HG03108 (cell line): Measurements from ENCODE around the gene HYKK.
"Not testable (repeated sequence)": the region's sequence is repeated elsewhere in the genome, so short reads cannot be mapped to it uniquely, and the experiment has no call there.

ENCODE experiments used
- ATAC-seq: cut with Tn5 transposase; IDR thresholded peaks from one replicate; pipeline ENCODE4 v1.9.1; 2021; ENCODE audit warnings: moderate library complexity; ENCODE audit not compliant: unreplicated experiment

Gene HYKK, protein sequence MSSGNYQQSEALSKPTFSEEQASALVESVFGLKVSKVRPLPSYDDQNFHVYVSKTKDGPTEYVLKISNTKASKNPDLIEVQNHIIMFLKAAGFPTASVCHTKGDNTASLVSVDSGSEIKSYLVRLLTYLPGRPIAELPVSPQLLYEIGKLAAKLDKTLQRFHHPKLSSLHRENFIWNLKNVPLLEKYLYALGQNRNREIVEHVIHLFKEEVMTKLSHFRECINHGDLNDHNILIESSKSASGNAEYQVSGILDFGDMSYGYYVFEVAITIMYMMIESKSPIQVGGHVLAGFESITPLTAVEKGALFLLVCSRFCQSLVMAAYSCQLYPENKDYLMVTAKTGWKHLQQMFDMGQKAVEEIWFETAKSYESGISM

DNA sequence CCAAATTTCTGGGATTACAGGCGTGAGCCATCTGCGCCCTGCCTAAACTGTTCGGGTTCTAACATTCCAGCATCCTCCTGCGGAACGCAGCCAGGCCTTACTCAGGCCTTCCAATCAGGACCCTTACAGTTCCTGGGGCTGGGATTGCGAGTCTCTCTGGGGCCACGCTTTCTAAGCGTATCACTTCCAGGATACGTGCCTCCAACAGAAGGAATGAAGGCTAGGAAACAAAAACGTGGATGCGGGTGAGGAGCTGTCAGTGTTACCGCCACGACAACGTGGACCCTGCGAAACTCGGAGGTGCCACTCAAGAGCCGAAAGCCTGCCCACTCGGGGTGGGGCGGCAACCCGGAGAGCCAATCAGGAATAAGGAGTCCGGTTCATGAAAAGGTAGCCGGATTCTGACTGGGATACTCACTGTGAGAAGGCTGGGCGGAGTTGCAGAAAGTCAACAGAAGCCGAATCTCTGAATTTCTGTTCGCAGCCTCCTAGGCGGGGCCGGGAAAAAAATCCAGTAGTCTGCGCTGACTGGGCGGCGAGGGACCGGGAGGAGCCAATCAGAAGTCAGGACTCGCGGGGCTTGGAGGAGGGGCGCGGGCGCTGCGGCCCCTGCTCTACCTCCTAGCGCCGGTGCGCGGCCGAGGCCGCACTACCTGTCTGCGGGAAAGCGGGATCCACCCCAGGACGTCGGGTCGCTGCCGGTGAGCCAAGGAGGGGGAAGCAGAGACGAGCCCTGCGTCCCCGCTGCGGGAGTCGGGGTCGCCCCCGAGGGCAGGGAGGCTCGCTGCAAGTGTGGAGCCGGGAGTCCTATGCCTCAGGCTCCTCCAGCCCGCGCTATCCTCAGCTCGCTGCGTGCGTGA is at the start of gene HYKK:
Gene HYKK (plus strand): TSS at position 607 of the 860 bp plus-strand sequence. CDS start 5,512 bp downstream, outside the sequence.
- peak; percentile 84 for ATAC-seq

DNA sequence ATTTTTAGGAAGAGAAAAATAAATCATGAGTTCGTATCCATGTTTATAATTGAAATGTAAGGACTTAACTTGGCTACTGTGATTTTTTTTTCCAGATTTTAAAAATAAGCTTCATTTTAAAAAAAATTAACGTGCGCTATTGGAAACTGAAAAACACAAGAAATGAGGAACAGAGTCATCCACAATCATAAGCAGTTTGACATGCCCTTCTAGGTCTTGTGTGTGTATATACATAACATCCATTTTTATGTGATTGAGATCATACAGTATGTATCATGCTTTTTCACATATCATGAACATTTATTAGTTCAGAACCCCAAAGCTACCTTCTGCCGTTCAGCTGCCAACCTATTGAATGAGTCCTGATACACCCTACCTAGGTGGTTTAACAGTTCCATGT is 46.6 kb upstream of the HYKK start:
- no peak for ATAC-seq

DNA sequence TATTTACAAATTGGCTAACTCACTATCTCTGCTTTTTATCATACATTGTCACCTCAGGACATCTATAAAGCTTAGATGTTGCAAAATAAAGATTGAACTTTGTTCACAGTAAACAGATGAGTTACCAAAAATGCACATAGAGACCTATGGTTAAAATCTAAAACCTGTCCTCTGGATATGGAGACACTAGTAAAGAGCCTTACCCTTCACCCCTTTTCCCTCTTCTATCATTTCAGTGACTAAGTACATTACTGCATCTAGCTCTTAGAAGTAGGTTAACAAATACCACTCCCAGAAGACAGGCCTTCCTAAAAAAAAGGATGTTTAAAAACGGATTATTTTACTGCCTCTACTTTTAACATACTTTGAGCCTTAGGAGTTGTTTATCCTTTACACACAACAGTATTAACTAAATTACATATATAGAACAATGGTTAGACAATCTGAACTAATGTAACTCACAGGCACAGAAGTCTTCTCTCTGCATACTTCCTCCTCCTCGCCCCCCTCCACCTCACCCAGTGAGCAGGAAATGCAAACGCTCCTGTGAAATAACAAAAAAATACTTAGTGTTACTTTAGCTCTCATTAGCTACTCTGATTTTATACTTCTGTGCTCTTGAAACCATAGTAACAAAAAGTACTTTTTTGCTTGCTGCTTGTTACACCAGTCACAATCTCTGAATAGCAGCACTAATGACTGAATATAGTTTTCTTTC is 46.0 kb upstream of the HYKK start:
- ATAC-seq: no peak

DNA sequence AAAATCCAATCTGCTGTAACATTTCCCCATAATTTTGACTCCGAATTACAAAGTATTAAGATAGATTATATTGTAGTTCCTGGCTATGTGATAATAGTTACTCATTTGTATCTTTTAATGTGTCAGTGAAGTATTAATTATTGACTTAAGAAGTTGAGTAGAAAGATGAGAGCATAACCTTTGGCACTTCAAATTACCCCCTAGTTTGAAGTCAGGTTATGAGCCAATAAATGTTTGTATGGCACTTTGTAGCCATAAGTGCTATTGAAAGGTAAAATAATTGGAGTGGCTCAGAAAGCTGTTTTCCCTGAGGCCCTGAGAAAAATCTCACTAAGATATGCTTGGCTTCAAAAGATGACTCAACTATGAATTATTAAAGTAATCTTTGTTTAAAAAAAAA is 38.3 kb upstream of the HYKK start:
- ATAC-seq: no peak

DNA sequence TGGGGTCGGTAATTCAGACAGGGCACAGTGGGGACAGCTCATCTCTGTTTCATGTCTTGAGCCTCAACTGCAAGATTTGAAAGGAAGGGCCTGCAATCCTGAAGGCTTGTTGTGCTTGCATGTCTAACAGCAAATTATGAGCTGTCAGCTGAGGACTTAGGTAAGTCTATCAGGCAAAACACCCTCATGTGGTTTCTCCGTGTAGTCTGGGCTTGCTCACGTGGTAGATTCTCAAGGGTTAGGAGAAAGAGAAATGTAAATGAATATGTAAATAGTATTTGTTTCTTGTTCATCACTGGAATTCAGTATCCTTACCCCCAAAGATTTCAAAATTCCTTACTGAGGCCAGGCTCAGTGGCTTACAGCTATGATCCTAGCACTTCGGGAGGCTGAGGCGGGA is 30.1 kb upstream of the HYKK start:
- no peak for ATAC-seq

DNA sequence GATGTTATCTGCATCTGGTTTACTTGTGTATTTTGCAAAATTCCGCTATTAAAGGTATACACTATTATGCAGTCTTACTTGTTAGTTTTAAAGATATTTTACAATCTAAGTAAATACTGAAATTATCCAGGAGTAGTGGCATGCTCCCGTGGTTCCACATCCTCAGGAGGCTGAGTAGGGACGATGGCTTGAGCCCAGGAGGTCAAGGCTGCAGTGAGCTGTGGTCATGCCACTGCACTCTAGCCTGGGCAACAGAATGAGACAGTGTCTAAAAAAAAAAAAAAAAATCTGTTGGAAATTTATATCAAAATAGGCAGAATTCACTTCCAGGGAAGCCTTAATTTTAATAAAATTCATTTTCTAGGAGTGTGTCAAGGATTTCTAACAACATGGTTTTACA is 27.7 kb upstream of the HYKK start:
- ATAC-seq: no peak

DNA sequence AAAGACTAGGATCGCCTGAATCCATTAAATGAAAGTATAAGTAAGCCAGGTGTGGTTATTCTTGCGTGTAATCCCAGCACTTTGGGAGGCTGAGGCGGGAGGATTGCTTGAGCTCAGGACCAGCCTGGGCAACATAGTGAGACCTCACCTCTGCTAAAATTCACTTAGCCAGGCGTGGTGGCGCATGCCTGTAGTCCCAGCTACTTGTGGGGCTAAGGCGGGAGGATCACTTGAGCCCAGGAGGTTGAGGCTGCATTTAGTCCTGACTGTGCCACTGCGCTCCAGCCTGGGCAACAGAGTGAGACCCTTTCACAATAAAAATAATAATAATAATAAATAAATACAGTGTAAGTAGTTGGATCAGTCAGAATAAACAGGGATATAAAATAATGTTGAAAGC is 25.5 kb upstream of the HYKK start:
- no peak for ATAC-seq

DNA sequence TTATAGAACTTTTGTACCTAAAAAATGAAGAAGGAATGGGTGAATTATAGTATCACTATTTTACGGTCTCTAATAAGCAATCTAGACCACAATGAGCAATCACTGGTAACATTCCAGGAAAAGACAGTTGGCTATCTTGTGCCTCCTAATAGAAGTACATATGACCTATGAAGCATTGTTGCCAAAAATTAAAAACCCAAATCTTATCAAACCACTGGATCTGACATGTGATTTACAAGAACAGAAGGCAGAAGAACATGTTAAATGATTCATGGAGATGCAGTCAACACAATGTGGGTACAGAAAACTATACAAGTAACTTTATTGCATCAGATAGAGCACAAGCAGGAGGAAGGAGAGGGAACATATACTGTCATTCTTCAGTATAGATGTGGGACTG is 14.5 kb upstream of the HYKK start:
- ATAC-seq: no peak

DNA sequence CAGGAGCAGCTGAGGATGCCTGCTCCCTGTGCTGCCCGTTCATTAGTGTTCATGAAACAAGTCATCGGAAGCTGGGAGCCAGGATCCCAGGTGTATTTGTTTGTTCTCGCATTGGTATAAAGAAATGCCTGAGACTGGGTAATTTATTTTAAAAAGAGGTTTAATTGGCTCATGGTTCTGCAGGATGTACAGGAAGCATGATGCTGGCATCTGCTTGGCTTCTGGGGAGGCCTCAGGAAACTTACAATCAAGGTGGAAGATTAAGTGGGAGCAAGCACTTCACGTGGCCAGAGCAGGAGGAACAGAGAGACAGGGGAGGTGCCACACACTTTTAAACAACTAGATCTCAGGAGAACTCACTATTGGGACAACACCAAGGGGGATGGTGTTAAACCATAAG is 5.5 kb upstream of the HYKK start:
- ATAC-seq: no peak

DNA sequence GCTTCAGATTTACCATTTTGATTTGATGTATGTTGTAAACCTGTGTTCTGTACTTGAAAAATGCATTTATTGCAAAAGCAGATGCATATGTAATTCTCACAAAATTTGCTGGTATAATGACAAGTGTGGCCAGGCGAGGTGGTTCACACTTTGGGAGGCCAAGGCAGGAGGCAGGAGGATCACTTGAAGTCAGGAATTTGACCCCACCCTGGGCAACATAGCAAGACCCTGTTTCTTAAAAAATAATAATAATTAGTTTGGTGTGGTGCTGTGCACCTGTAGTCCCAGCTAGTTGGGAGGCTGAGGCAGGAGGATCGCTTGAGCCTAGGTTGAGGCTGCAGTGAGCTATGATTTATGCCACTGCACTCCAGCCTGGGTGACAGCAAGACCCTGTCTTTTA is 4.7 kb upstream of the HYKK start:
- no peak for ATAC-seq

DNA sequence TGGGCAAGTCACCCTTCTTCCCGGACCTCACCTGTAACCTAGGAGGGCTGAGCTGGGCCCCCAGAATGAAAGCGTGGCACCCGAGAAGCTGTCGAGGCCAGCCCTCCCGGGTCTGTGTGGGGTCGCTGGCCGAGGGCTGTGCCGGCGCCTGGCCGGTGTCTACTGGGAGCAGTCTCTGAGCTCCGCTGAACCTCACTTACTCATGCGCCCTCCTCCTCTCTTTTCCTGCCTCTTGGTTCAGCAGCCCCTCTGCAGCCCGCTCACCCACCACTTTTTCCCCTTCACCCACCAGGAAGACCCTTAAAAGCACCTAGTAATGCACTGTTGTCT is 419 bp downstream of the HYKK start:
- no peak for ATAC-seq

DNA sequence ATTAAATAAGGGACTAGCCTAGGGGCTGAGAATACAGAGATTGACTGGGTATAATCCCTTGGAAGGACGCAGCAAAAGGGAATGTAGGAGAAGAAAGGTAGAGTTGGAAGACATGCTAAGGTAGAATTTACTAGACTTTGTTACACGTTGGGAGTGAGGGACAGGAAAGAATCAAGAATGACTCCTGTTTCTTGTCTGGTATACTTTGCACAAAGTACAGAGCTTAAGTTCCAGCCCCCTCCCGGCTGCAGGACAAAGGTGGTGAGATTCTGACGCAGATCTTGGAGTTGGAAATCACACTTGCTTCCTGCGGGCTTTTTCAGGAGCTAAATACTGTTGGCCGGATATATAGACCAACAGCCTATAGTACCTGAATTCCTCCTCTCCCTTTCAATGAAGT is 895 bp downstream of the HYKK start:
- no peak for ATAC-seq

DNA sequence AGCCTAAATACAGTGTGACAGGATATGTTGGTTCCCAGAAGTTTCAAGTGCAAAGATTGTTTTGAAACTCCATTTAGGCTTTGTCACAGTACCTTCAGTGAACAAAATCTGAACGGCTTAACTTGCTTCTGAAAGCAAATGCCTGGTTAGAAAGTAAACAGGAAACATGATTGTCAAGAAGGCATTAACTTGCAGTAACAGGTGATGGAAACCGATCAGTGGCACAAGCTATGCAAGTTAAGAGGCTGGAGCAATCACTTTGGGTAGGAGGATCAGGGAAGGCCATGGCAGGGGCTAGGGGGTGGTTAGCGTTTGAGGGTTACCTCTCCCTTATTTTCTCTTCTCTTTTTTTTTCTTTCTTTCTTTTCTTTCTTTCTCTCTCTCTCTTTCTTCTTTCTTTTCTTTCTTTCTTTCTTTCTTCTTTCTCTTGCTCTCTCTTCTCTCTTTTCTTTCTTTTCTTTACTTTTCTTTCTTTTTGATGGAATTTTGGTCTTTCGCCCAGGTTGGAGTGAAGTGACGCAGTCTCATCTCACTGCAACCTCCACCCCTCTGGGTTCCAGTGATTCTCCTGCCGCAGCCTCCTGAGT is 2.4 kb downstream of the HYKK start:
- ATAC-seq: no peak

DNA sequence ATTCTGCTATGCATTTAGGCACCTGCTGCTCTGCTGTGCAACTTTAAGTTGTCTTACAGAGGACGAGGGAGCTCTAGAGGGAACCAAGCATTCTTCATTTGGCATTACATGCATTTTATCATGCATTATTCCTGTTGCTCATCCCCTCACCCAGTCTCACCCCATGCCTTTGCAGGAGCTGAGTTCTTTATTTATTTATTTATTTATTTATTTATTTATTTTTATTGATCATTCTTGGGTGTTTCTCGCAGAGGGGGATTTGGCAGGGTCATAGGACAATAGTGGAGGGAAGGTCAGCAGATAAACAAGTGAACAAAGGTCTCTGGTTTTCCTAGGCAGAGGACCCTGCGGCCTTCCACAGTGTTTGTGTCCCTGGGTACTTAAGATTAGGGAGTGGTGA is 12.7 kb downstream of the HYKK start:
- ATAC-seq: not testable (repeated sequence)

DNA sequence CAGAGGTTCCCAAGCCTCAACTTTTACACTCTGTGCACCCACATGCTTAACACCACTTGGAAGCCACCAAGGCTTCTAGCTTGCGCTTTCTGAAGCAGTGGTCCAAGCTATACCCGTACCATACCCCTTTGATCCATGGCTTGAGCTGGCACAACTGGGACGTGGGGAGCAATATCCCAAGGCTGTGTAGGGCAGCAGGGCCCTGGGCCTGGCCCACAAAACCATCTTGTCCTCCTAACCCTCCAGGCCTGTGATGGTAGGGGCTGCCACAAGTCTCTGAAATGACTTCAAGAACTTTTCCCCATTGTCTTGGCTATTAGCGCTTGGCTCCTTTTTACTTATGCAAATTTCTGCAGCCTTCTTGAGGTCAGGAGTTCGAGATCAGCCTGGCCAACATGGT is 16.9 kb downstream of the HYKK start:
- no peak for ATAC-seq

DNA sequence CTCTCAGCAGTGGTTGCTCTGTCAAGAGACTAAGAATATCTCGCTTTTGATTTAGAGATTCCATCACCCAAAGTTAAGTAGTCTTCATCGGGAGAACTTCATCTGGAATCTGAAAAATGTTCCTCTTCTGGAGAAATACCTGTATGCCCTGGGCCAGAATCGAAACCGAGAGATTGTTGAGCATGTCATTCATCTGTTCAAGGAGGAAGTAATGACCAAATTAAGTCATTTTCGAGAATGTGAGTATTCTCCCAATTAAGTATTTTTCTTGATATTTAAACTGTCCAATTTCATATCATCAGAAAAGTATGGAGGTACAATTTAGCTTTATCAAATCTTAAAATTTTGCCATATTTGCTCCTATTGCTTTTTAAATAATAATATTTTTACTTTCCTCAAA is 19.9 kb downstream of the HYKK start:
- ATAC-seq: no peak

DNA sequence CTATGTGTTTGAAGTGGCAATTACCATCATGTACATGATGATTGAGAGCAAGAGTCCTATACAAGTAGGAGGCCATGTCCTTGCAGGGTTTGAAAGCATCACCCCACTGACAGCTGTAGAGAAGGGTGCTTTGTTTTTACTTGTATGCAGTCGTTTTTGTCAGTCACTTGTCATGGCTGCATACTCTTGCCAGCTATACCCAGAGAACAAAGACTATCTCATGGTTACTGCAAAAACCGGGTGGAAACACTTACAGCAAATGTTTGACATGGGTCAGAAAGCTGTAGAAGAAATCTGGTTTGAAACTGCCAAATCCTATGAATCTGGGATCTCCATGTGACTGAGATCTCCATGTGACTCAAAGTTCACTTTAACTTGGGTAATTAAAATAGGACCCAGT is 26.0 kb downstream of the HYKK start:
- ATAC-seq: no peak

DNA sequence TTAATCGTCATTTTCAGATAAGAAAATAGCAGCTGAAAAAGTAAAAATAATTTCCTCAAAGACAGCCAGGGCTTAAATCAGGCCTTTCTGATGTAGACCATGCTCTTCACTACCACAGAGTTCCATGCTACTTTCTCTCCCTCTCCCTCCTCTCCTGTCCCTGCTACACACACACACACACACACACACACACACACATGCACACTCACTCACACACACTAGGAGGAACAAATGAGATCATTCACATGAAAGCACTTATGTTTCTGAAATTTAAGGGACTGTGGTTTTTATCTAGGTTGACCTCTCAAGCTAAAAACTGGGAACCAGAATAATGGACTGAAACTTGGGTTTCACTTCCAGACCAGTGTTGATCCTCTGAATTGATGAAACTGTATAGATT is 28.8 kb downstream of the HYKK start:
- no peak for ATAC-seq

DNA sequence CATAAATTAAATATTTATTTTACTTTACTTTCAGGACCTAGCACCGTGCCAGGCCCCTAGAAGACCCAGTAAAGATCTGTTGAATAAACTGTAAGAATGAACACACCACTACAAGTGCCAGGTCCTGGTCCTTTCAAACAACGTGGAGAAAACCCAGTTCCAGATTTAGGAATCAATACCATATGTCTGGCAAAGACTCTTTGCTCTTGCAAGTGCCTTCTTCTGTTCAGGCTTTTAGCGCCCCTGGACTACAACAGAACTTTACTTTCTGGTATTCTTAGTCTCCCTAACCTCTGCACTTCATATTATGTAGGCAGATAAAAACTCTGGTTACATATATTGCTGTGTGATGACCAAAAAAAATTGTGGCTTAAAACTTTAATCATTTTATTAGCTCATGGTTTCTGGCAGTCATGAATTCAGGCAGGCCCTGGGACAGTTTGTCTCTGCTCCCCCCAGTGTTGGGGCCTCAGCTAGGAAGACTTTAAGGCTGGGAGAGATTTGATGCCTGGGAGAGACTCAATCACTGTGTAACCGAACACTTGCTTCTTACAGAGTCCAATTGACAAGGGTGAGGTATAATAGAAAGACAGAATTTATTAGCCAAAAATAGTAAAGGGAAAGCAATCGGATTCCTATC is 30.0 kb downstream of the HYKK start:
- ATAC-seq: no peak

DNA sequence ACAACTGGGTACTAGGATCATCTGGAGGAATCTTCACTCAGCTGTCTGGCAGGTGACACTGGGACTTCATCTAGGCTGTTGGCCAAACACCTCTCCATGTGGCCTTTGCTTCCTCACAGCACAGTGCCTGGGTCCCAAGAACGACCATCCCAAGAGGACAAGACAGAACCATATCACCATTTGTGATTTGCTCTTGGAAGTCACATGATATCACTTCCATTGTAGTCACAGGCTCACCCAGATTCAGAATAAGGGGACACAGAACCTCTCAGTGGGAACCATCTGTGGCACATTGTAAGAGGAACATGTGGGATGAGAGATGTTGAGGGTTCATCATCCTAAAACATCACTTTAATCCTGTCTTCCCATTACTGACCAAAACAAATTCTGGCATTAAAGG is 31.0 kb downstream of the HYKK start:
- no peak for ATAC-seq
